ENCODE data around the gene VSTM2L. TPM values are rescaled to one million over a fixed set of nuclear protein-coding genes. Genes with fewer than 3 reads are reported as not detected.

Gene VSTM2L
- total and polyA plus RNA-seq, 2 donors (not counting 3 experiments of a cell fraction or from before 2014, with no cell fraction given): 0.18 TPM; not detected in 1

DNA sequence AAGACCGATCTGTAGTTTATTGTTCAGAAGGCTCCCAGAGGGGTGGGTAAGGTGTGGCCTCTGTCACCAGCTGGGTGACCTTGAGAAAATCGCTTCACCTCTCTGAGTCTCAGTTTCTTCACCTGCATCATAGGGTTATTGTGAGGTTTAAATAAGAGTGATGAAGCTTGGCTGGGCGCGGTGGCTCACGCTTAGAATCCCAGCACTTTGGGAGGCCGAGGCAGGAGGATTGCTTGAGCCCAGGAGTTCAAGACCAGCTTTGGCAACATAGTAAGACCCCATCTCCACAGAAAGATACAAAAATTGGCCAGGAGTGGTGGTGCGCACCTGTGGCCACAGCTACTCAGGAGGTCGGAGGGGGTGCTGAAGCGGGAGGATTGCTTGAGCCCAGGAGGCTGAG is 36.0 kb downstream of the VSTM2L start:
- no TSS peak for BruUV-seq (replicated peaks)
- no peak overlapping the region for H3K9ac ChIP-seq (replicated peaks; ENCODE audit: extremely low read depth, insufficient read depth, low read length)
- DNase-seq (ENCODE audit: low read depth, low spot score): no peak
- TF ChIP-seq, protein P1, sequence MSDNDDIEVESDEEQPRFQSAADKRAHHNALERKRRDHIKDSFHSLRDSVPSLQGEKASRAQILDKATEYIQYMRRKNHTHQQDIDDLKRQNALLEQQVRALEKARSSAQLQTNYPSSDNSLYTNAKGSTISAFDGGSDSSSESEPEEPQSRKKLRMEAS (IDR thresholded peaks at IDR 0.05; ENCODE audit: insufficient read depth, insufficient read length): no peak
- no peak for TF ChIP-seq EZH2 (IDR thresholded peaks at IDR 0.05; ENCODE audit: borderline replicate concordance, low read depth, low read length, severe bottlenecking)
- TF ChIP-seq JUN (IDR thresholded peaks at IDR 0.05; ENCODE audit: borderline replicate concordance, insufficient read depth, insufficient read length, low read depth): no peak
- TF ChIP-seq, protein P2, sequence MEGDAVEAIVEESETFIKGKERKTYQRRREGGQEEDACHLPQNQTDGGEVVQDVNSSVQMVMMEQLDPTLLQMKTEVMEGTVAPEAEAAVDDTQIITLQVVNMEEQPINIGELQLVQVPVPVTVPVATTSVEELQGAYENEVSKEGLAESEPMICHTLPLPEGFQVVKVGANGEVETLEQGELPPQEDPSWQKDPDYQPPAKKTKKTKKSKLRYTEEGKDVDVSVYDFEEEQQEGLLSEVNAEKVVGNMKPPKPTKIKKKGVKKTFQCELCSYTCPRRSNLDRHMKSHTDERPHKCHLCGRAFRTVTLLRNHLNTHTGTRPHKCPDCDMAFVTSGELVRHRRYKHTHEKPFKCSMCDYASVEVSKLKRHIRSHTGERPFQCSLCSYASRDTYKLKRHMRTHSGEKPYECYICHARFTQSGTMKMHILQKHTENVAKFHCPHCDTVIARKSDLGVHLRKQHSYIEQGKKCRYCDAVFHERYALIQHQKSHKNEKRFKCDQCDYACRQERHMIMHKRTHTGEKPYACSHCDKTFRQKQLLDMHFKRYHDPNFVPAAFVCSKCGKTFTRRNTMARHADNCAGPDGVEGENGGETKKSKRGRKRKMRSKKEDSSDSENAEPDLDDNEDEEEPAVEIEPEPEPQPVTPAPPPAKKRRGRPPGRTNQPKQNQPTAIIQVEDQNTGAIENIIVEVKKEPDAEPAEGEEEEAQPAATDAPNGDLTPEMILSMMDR (IDR thresholded peaks at IDR 0.05; ENCODE audit: extremely low read depth in 1 of 2, insufficient read depth in 1 of 2, low read depth in 1 of 2, low read length in 2 of 2): no peak
- TF ChIP-seq GATA2 (IDR thresholded peaks at IDR 0.05; ENCODE audit: insufficient read depth, insufficient read length, low read depth, low read length): no peak
- TF ChIP-seq POLR2A (IDR thresholded peaks at IDR 0.05; ENCODE audit: low read depth, low read length): no peak
- TF ChIP-seq MYC (IDR thresholded peaks at IDR 0.05; ENCODE audit: low read depth, low read length): no peak
- TF ChIP-seq POLR2AphosphoS5 (IDR thresholded peaks at IDR 0.05; ENCODE audit: insufficient read depth, low read depth, low read length): no peak
- no peak for TF ChIP-seq FOS (IDR thresholded peaks at IDR 0.05; ENCODE audit: borderline replicate concordance, insufficient read depth, low read length)
- no peak overlapping the region for H3K4me3 ChIP-seq (replicated peaks in 1 of 3; ENCODE audit: insufficient read depth in 1 of 3, low read depth in 1 of 3, low read length in 3 of 3)
- no peaks in the 10 kb centered on the region for H3K27me3 ChIP-seq (ENCODE audit: control insufficient read depth in 2 of 2, insufficient read depth in 2 of 2, low read length in 2 of 2)
- no peaks in the 10 kb centered on the region for H3K79me2 ChIP-seq (ENCODE audit: control insufficient read depth, insufficient read depth, low read length)
- no peaks in the 10 kb centered on the region for H3K36me3 ChIP-seq (ENCODE audit: control insufficient read depth in 2 of 2, extremely low read depth in 1 of 2, insufficient read depth in 2 of 2, low read length in 2 of 2)
- FAIRE-seq: no peak
- intact Hi-C loops (cut with micrococcal nuclease): no loop called here
- no peaks in the 10 kb centered on the region for H3K9me1 ChIP-seq (replicated peaks; ENCODE audit: control insufficient read depth, extremely low read depth, insufficient read depth, low read length)
- H3K4me1 ChIP-seq (ENCODE audit: control insufficient read depth, extremely low read depth, insufficient read depth, low read length): no peaks in the 10 kb centered on the region
- CTCF ChIA-PET: interaction anchor here (1.1 to 1.2 kb wide), 2 partner anchors 12 to 54 kb away, joined by 4 to 5 read pairs; no protein-coding TSS in a partner anchor
- H3K4me2 ChIP-seq (ENCODE audit: insufficient read depth, low read length): no peak overlapping the region
- dilution Hi-C loops (cut with MboI; ENCODE audit: extremely low pct_ligation_motif_present, low sequenced_read_pairs): no loop called here
- H3K9me3 ChIP-seq (replicated peaks; ENCODE audit: control insufficient read depth, insufficient read depth, low read length): no peaks in the 10 kb centered on the region
- no peak overlapping the region for H3K27ac ChIP-seq (ENCODE audit: insufficient read depth, low read depth, low read length)
- no peak overlapping the region for H2AFZ ChIP-seq (ENCODE audit: low read depth, low read length)
- POLR2A ChIA-PET: interaction anchor here (0.5 kb wide), 1 partner anchor 838 kb away, joined by 3 read pairs; no protein-coding TSS in a partner anchor
- H4K20me1 ChIP-seq (replicated peaks; ENCODE audit: control insufficient read depth, extremely low read depth, insufficient read depth, low read length): no peaks in the 10 kb centered on the region
